Epithelial cell of prostate (primary cell): ENCODE measurements around the gene DEFB115.
"Not testable (repeated sequence)": the region's sequence is repeated elsewhere in the genome, so short reads cannot be mapped to it uniquely, and the experiment has no call there.

Experiments
- DNase-seq: peaks from one replicate; pipeline ENCODE4 v3.0.0-alpha.2; 2011; ENCODE audit warnings: low read depth, low spot score
- H3K27ac ChIP-seq: fragments of 450-650 bp; 2 replicates; pipeline ENCODE4 v1.5.1; 2017; ENCODE audit warnings: mild to moderate bottlenecking

DEFB115 gene

GRCh38 chr20:31257364-31257763 is at the start of gene DEFB115:
Gene DEFB115, plus strand, starts transcription at chr20:31257664. Its CDS starts 0 bp downstream, at chr20:31257664.
- H3K27ac ChIP-seq, result no peak within 1 kb of the TSS
- no peak for DNase-seq

GRCh38 chr20:31236953-31237352 is 20.5 kb upstream of the DEFB115 start:
- no peak overlapping the region for H3K27ac ChIP-seq
- no peak for DNase-seq

- H3K27ac ChIP-seq, result no peak overlapping the region
- DNase-seq, result no peak
Observed at GRCh38 chr20:31237763-31238162, 19.7 kb upstream of the DEFB115 start.

- H3K27ac ChIP-seq, result no peak overlapping the region
- no peak for DNase-seq
Observed at GRCh38 chr20:31239139-31239538, 18.3 kb upstream of the DEFB115 start.

- DNase-seq, result no peak
- H3K27ac ChIP-seq, result no peak overlapping the region
Observed at GRCh38 chr20:31256959-31257358, 505 bp upstream of the DEFB115 start.

GRCh38 chr20:31260326-31260932 is 3.0 kb downstream of the DEFB115 start:
- H3K27ac ChIP-seq, result no peak overlapping the region
- no peak for DNase-seq

- no peak for DNase-seq
- no peak overlapping the region for H3K27ac ChIP-seq
Observed at GRCh38 chr20:31274441-31274840, 17.0 kb downstream of the DEFB115 start.

- no peak overlapping the region for H3K27ac ChIP-seq
- no peak for DNase-seq
Observed at GRCh38 chr20:31278178-31278577, 20.7 kb downstream of the DEFB115 start.

GRCh38 chr20:31284964-31285363 is 27.5 kb downstream of the DEFB115 start:
- DNase-seq, H3K27ac ChIP-seq: not testable (repeated sequence)

- DNase-seq, result no peak
- H3K27ac ChIP-seq, result no peak within 1 kb of the TSS
Observed at GRCh38 chr20:31308535-31309162, 51.2 kb downstream of the DEFB115 start, which contains the start of gene DEFB116. Gene DEFB116, minus strand, starts transcription at chr20:31308585. Its CDS starts 0 bp downstream, at chr20:31308585.
